ENCODE results near the gene UBE2G1. TPM values are rescaled to one million over a fixed set of nuclear protein-coding genes. Genes with fewer than 3 reads are reported as not detected.

Gene UBE2G1
- total and polyA plus RNA-seq, 9 of the 15 experiments (the other 6 are each of a cell fraction or from before 2014, with no cell fraction given) = 10.1 to 65.9 (median 29.7) TPM

DNA sequence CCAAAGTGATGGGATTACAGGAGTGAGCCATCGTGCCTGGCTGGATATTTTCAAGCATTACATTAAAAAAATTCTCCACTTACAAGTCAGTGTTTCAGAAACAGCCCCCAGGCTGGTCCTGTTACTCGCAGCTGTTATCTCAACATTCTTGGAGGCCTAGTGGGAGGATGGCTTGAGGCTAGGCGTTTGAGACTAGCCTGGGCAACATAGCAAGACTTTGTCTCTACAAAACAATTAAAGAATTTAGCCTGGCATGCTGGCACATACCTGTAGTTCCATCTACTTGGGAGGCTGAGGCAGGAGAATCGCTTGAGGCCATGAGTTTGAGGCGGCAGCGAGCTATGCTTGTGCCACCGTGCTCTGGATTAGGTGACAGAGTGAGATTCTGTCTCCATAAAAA lies 40.7 kb upstream of the UBE2G1 start (continued):
- no peak for TF ChIP-seq DMBX1 (CRISPR knock-in tag; IDR thresholded peaks at IDR 0.05; ENCODE audit: borderline replicate concordance)
- TF ChIP-seq, protein P1, sequence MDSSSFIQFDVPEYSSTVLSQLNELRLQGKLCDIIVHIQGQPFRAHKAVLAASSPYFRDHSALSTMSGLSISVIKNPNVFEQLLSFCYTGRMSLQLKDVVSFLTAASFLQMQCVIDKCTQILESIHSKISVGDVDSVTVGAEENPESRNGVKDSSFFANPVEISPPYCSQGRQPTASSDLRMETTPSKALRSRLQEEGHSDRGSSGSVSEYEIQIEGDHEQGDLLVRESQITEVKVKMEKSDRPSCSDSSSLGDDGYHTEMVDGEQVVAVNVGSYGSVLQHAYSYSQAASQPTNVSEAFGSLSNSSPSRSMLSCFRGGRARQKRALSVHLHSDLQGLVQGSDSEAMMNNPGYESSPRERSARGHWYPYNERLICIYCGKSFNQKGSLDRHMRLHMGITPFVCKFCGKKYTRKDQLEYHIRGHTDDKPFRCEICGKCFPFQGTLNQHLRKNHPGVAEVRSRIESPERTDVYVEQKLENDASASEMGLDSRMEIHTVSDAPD (CRISPR knock-in tag; IDR thresholded peaks at IDR 0.05) = no peak

GRCh38 chr17:4406386-4406785 lies 39.9 kb upstream of the UBE2G1 start:
- DNase-seq (ENCODE audit: extremely low read depth in 1 of 4, low spot score in 3 of 4) = no peak
- intact Hi-C loops (cut with micrococcal nuclease) (no loop called here), in situ Hi-C loops (cut with MboI) (no loop called here)
- H3K79me2 ChIP-seq (ENCODE audit: control insufficient read depth, insufficient read depth, low read length) = no peaks in the 10 kb centered on the region
- H2AFZ ChIP-seq (ENCODE audit: low read depth, low read length) = no peak overlapping the region
- H4K20me1 ChIP-seq (replicated peaks; ENCODE audit: control insufficient read depth, insufficient read depth, low read length) = no peaks in the 10 kb centered on the region
- ChIA-PET POLR2A (interaction anchor here (1.9 kb wide), 1 partner anchor 12 kb away, joined by 7 read pairs; no protein-coding TSS in a partner anchor), CTCF (ENCODE audit: low intra/inter-chr PET ratio) (no interaction called here)
- no peaks in the 10 kb centered on the region for H3K9me1 ChIP-seq (ENCODE audit: control insufficient read depth, insufficient read depth, low read length)
- H3K36me3 ChIP-seq (ENCODE audit: control insufficient read depth, insufficient read depth, low read length) = no peaks in the 10 kb centered on the region
- peaks cover 0 to 3% of the 10 kb centered on the region in 2 experiments; a peak in 2 of 5 replicates for H3K4me1 ChIP-seq (replicated peaks in 1 of 2; ENCODE audit: control insufficient read depth in 2 of 2, insufficient read depth in 2 of 2, low read length in 2 of 2)
- H3K4me2 ChIP-seq (ENCODE audit: insufficient read depth, low read length) = no peak overlapping the region
- no peak overlapping the region for H3K27ac ChIP-seq (ENCODE audit: extremely low read depth, low read depth, low read length)
- no peak overlapping the region for H3K4me3 ChIP-seq
- FAIRE-seq = no peak
- H3K27me3 ChIP-seq (ENCODE audit: control insufficient read depth in 2 of 2, insufficient read depth in 2 of 2, low read length in 2 of 2) = no peaks in the 10 kb centered on the region
- no peak for ATAC-seq
- no TSS peak for BruUV-seq (replicated peaks)
- no peak overlapping the region for H3K9ac ChIP-seq (ENCODE audit: insufficient read depth in 1 of 2, low read depth in 2 of 2, low read length in 2 of 2)
- 55% methylated on average over 3 of the region's 10 CpGs for WGBS (ENCODE audit: insufficient coverage, low coverage, missing lambda C conversion rate)
- H3K9me3 ChIP-seq (replicated peaks; ENCODE audit: control insufficient read depth, insufficient read depth, low read depth, low read length) = no peaks in the 10 kb centered on the region
- TF ChIP-seq, protein P2, sequence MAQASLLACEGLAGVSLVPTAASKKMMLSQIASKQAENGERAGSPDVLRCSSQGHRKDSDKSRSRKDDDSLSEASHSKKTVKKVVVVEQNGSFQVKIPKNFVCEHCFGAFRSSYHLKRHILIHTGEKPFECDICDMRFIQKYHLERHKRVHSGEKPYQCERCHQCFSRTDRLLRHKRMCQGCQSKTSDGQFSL (CRISPR knock-in tag; IDR thresholded peaks at IDR 0.05) = no peak
- TF ChIP-seq, protein P2 (tag; IDR thresholded peaks at IDR 0.05) = no peak
- TF ChIP-seq ZFP1 (CRISPR knock-in tag; IDR thresholded peaks at IDR 0.05) (no peak), ZNF609 (CRISPR knock-in tag; IDR thresholded peaks at IDR 0.05; ENCODE audit: borderline replicate concordance) (no peak), HDGF (IDR thresholded peaks at IDR 0.05) (no peak), NCOR1 (IDR thresholded peaks at IDR 0.05) (no peak)
- TF ChIP-seq, protein P3, sequence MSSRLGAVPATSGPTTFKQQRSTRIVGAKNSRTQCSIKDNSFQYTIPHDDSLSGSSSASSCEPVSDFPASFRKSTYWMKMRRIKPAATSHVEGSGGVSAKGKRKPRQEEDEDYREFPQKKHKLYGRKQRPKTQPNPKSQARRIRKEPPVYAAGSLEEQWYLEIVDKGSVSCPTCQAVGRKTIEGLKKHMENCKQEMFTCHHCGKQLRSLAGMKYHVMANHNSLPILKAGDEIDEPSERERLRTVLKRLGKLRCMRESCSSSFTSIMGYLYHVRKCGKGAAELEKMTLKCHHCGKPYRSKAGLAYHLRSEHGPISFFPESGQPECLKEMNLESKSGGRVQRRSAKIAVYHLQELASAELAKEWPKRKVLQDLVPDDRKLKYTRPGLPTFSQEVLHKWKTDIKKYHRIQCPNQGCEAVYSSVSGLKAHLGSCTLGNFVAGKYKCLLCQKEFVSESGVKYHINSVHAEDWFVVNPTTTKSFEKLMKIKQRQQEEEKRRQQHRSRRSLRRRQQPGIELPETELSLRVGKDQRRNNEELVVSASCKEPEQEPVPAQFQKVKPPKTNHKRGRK (tag; IDR thresholded peaks at IDR 0.05) = no peak

Measured in K562 (cell line).